ENCODE results near the gene KCNJ12. TPM values are rescaled to one million over a fixed set of nuclear protein-coding genes. Genes with fewer than 3 reads are reported as not detected.

The KCNJ12 gene
- total RNA-seq, 1 donor from 2014 or later, result 13.2 TPM

DNA sequence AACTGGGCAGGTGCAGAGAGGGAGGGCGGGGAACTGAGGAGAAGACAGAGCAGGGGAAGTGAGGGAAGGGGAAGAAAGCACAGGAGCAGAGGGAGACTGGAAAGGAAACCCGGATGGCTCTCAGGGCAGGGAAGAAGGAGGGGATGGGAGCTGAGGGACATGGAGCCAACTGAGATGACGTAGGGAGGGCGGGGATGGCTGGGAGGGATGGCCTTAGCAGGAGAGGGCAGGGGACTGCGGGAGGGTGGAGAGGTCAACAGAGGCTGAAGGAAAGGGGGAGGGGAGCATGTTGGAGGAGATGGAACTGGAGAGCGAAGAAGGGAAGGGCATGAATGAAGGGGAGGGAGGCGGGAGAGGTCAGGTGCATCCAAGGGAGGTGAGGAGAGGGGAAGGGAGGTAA, 81.9 kb downstream of the KCNJ12 start:
- H3K36me3 ChIP-seq, result no peaks in the 10 kb centered on the region
- H3K27ac ChIP-seq, result no peak overlapping the region
- peak in 1 of 2 donors; percentile 60 for DNase-seq (ENCODE audit: low spot score in 2 of 2)
- TF ChIP-seq, protein P1, sequence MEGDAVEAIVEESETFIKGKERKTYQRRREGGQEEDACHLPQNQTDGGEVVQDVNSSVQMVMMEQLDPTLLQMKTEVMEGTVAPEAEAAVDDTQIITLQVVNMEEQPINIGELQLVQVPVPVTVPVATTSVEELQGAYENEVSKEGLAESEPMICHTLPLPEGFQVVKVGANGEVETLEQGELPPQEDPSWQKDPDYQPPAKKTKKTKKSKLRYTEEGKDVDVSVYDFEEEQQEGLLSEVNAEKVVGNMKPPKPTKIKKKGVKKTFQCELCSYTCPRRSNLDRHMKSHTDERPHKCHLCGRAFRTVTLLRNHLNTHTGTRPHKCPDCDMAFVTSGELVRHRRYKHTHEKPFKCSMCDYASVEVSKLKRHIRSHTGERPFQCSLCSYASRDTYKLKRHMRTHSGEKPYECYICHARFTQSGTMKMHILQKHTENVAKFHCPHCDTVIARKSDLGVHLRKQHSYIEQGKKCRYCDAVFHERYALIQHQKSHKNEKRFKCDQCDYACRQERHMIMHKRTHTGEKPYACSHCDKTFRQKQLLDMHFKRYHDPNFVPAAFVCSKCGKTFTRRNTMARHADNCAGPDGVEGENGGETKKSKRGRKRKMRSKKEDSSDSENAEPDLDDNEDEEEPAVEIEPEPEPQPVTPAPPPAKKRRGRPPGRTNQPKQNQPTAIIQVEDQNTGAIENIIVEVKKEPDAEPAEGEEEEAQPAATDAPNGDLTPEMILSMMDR (IDR thresholded peaks at IDR 0.05), result no peak
- no peak overlapping the region for H3K4me3 ChIP-seq
- H3K9me3 ChIP-seq, result no peaks in the 10 kb centered on the region
- intact Hi-C loops (cut with DNase I), result loop anchor here (5.0 kb wide), 2 partner anchors 136 to 341 kb away; no protein-coding TSS in a partner anchor
- H3K27me3 ChIP-seq, result no peaks in the 10 kb centered on the region
- H3K4me1 ChIP-seq, result peaks cover 0 to 5% of the 10 kb centered on the region in 2 donors

GRCh38 chr17:21459536-21459935, 83.4 kb downstream of the KCNJ12 start:
- H3K27me3 ChIP-seq, result no peaks in the 10 kb centered on the region
- peaks cover 0 to 8% of the 10 kb centered on the region in 2 donors for H3K4me1 ChIP-seq
- peak in 1 of 2 donors; percentile 55 for DNase-seq (ENCODE audit: low spot score in 2 of 2)
- TF ChIP-seq, protein P1 (IDR thresholded peaks at IDR 0.05), result no peak
- no peak overlapping the region for H3K27ac ChIP-seq
- H3K4me3 ChIP-seq, result no peak overlapping the region
- H3K36me3 ChIP-seq, result no peaks in the 10 kb centered on the region
- no peaks in the 10 kb centered on the region for H3K9me3 ChIP-seq
- intact Hi-C loops (cut with DNase I), result loop anchor here (5.0 kb wide), 2 partner anchors 137 to 342 kb away; no protein-coding TSS in a partner anchor

GRCh38 chr17:21460358-21460757, 84.2 kb downstream of the KCNJ12 start:
- Histone ChIP-seq H3K27me3 (no peaks in the 10 kb centered on the region), H3K36me3 (no peaks in the 10 kb centered on the region), H3K4me1 (peaks cover 0 to 8% of the 10 kb centered on the region in 2 donors), H3K4me3 (no peak overlapping the region), H3K9me3 (no peaks in the 10 kb centered on the region), H3K27ac (no peak overlapping the region)
- intact Hi-C loops (cut with DNase I), result no loop called here
- TF ChIP-seq, protein P1 (IDR thresholded peaks at IDR 0.05), result no peak
- DNase-seq (ENCODE audit: low spot score in 2 of 2), result peak in 1 of 2 donors; percentile 2

GRCh38 chr17:21462237-21462636, 86.1 kb downstream of the KCNJ12 start:
- TF ChIP-seq, protein P1 (IDR thresholded peaks at IDR 0.05), result no peak
- peaks cover 0 to 5% of the 10 kb centered on the region in 2 donors for H3K4me1 ChIP-seq
- H3K27ac ChIP-seq, result no peak overlapping the region
- H3K36me3 ChIP-seq, result no peaks in the 10 kb centered on the region
- H3K4me3 ChIP-seq, result no peak overlapping the region
- no peak for DNase-seq (ENCODE audit: low spot score in 2 of 2)
- intact Hi-C loops (cut with DNase I), result no loop called here
- H3K27me3 ChIP-seq, result no peaks in the 10 kb centered on the region
- no peaks in the 10 kb centered on the region for H3K9me3 ChIP-seq

GRCh38 chr17:21463204-21463661, 87.1 kb downstream of the KCNJ12 start:
- H3K4me3 ChIP-seq, result no peak overlapping the region
- no peak for DNase-seq (ENCODE audit: low spot score in 2 of 2)
- no peaks in the 10 kb centered on the region for H3K27me3 ChIP-seq
- intact Hi-C loops (cut with DNase I), result no loop called here
- H3K36me3 ChIP-seq, result no peaks in the 10 kb centered on the region
- peaks cover 0 to 3% of the 10 kb centered on the region in 2 donors for H3K4me1 ChIP-seq
- no peaks in the 10 kb centered on the region for H3K9me3 ChIP-seq
- no peak overlapping the region for H3K27ac ChIP-seq
- TF ChIP-seq, protein P1 (IDR thresholded peaks at IDR 0.05), result no peak
